GM18502 (cell line): ENCODE measurements around the gene COPZ2.
"Not testable (repeated sequence)": the region's sequence is repeated elsewhere in the genome, so short reads cannot be mapped to it uniquely, and the experiment has no call there.

Source experiments
- ATAC-seq: cut with Tn5 transposase; IDR thresholded peaks from one replicate; pipeline ENCODE4 v1.9.1; 2021; ENCODE audit warnings: mild to moderate bottlenecking; ENCODE audit not compliant: unreplicated experiment, poor library complexity

Gene COPZ2

GRCh38 chr17:48012151-48012520, 25.5 kb downstream of the COPZ2 start:
- no peak for ATAC-seq

- no peak for ATAC-seq
These were observed 26.0 kb downstream of the COPZ2 start for GRCh38 chr17:48011405-48012150.

GRCh38 chr17:48010193-48010592, 27.4 kb downstream of the COPZ2 start:
- ATAC-seq, result no peak

- no peak for ATAC-seq
These were observed 30.5 kb downstream of the COPZ2 start for GRCh38 chr17:48006936-48007709.

- no peak for ATAC-seq
These were observed 32.6 kb downstream of the COPZ2 start for GRCh38 chr17:48004983-48005382.

- ATAC-seq, result no peak
These were observed 34.0 kb downstream of the COPZ2 start for GRCh38 chr17:48003417-48004151.

- ATAC-seq, result no peak
These were observed 34.6 kb downstream of the COPZ2 start for GRCh38 chr17:48002916-48003416.

- ATAC-seq, result no peak
These were observed 35.2 kb downstream of the COPZ2 start for GRCh38 chr17:48002266-48002915.

- not testable (repeated sequence) for ATAC-seq
These were observed 35.9 kb downstream of the COPZ2 start for GRCh38 chr17:48001657-48002056.

GRCh38 chr17:48001197-48001596, 36.4 kb downstream of the COPZ2 start:
- ATAC-seq, result no peak

GRCh38 chr17:47999582-47999981, 38.0 kb downstream of the COPZ2 start:
- no peak for ATAC-seq

- no peak for ATAC-seq
These were observed 39.6 kb downstream of the COPZ2 start for GRCh38 chr17:47998044-47998443.

- ATAC-seq, result no peak
These were observed 40.0 kb downstream of the COPZ2 start for GRCh38 chr17:47997586-47997985.

- ATAC-seq, result no peak
These were observed 41.4 kb downstream of the COPZ2 start for GRCh38 chr17:47996201-47996600.

GRCh38 chr17:47995241-47995935, 42.2 kb downstream of the COPZ2 start:
- ATAC-seq, result no peak

GRCh38 chr17:47994724-47995123, 42.9 kb downstream of the COPZ2 start:
- ATAC-seq, result no peak

- ATAC-seq, result no peak
These were observed 43.6 kb downstream of the COPZ2 start for GRCh38 chr17:47993964-47994363.

GRCh38 chr17:47993031-47993564, 44.5 kb downstream of the COPZ2 start:
- ATAC-seq, result no peak

GRCh38 chr17:47992216-47992615, 45.4 kb downstream of the COPZ2 start:
- no peak for ATAC-seq
